ENCODE measurements around the gene USH1G. TPM values are rescaled to one million over a fixed set of nuclear protein-coding genes. Genes with fewer than 3 reads are reported as not detected.

Gene USH1G
- total and polyA plus RNA-seq, 2 donors: 0.09 to 0.14 TPM

DNA sequence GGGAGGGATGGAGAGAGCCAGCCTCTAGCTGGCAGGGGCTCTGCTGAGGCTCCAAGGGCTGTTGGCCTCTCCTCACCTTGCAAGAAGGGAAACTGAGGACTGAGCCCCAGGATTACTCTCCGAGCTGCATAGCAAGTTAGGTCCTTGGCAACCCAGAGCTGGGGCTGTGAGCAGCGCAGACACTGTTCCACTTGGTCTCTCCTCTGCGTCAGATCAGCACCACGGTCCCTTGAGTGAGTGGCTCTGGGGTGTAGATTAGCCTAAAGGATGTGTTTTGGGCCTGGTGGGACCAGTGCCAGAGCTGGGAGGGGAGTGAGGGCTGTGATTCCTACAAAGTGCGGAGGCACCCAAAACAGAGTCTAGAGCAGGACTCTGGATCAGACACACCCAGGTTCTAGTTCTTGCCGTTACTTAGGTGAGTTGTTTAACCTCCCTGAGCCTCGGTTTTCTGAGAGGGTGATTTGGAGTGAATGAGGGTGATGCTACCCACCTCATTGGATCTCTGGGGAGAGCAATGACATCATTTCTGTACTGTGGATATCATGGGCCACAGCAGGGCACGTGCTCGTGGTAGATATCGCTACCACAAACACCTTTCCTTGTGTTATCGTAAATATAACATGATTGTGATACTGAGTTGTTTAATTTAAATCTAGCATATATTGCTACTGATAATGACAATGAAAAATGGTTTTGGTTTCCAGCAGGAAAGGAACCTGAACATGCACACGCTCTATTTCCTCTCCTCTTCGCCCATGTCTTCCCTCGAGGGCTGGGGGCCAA is 21.5 kb downstream of the USH1G start:
- Histone ChIP-seq H3K4me1 (ENCODE audit: control insufficient read depth in 2 of 2, insufficient read depth in 2 of 2, low read length in 2 of 2) (no peaks in the 10 kb centered on the region), H3K4me3 (ENCODE audit: low read length in 2 of 2) (no peak overlapping the region), H3K27me3 (ENCODE audit: control insufficient read depth in 2 of 2, insufficient read depth in 1 of 2, low read length in 1 of 2) (peaks cover 2 to 49% of the 10 kb centered on the region in 2 donors), H3K27ac (ENCODE audit: low read depth in 1 of 2, low read length in 1 of 2) (no peak overlapping the region), H3K9me3 (ENCODE audit: control insufficient read depth in 2 of 2, insufficient read depth in 1 of 2, low read length in 1 of 2) (no peaks in the 10 kb centered on the region), H3K36me3 (ENCODE audit: control insufficient read depth in 2 of 2, insufficient read depth in 2 of 2, low read length in 1 of 2) (no peaks in the 10 kb centered on the region)
- 47% methylated on average over 14 of the region's 14 CpGs for WGBS
- DNase-seq (ENCODE audit: low read depth in 6 of 9, low spot score in 9 of 9): no peak

GRCh38 chr17:74900208-74900607 is 22.8 kb downstream of the USH1G start:
- no peak for DNase-seq (ENCODE audit: low read depth in 6 of 9, low spot score in 9 of 9)
- Histone ChIP-seq H3K36me3 (ENCODE audit: control insufficient read depth in 2 of 2, insufficient read depth in 2 of 2, low read length in 1 of 2) (no peaks in the 10 kb centered on the region), H3K27me3 (ENCODE audit: control insufficient read depth in 2 of 2, insufficient read depth in 1 of 2, low read length in 1 of 2) (peaks cover 4 to 62% of the 10 kb centered on the region in 2 donors), H3K4me3 (ENCODE audit: low read length in 2 of 2) (no peak overlapping the region), H3K4me1 (ENCODE audit: control insufficient read depth in 2 of 2, insufficient read depth in 2 of 2, low read length in 2 of 2) (no peaks in the 10 kb centered on the region), H3K27ac (ENCODE audit: low read depth in 1 of 2, low read length in 1 of 2) (no peak overlapping the region), H3K9me3 (ENCODE audit: control insufficient read depth in 2 of 2, insufficient read depth in 1 of 2, low read length in 1 of 2) (no peaks in the 10 kb centered on the region)
- WGBS: 98% methylated on average over 8 of the region's 8 CpGs

DNA sequence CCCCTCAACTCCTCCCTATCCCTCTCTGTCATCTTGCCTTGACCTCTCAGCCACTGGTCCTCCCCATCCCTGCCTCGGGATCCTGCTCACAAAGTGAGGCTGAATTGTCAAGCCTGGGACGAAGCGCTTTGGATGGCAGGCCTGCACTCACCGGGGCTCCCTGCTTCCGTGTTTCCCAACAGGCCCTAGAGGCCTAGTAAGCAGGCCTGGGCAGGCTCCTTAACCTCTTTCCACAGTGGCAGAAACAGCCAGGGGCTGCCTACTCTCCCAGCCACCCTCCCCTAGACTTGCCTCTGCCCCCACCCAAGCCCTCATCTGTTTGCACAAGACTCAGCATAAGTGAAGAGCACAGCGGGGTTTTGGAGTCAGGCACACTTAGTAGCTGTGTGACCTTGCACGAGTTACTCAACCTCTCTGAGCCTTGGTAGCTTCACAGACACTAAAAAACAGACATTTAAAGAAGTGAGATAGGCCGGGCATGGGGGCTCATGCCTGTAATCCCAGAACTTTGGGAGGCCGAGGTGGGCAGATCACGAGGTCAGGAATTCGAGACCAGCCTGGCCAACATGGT is 24.6 kb downstream of the USH1G start:
- no peak for DNase-seq (ENCODE audit: low read depth in 6 of 9, low spot score in 9 of 9)
- 90% methylated on average over 11 of the region's 11 CpGs for WGBS
- Histone ChIP-seq H3K27me3 (ENCODE audit: control insufficient read depth in 2 of 2, insufficient read depth in 1 of 2, low read length in 1 of 2) (peaks cover 18 to 67% of the 10 kb centered on the region in 2 donors), H3K4me3 (ENCODE audit: low read length in 2 of 2) (no peak overlapping the region), H3K4me1 (ENCODE audit: control insufficient read depth in 2 of 2, insufficient read depth in 2 of 2, low read length in 2 of 2) (no peaks in the 10 kb centered on the region), H3K27ac (ENCODE audit: low read depth in 1 of 2, low read length in 1 of 2) (no peak overlapping the region), H3K9me3 (ENCODE audit: control insufficient read depth in 2 of 2, insufficient read depth in 1 of 2, low read length in 1 of 2) (no peaks in the 10 kb centered on the region), H3K36me3 (ENCODE audit: control insufficient read depth in 2 of 2, insufficient read depth in 2 of 2, low read length in 1 of 2) (no peaks in the 10 kb centered on the region)

- WGBS: 39% methylated on average over 22 of the region's 22 CpGs
- H3K27me3 ChIP-seq (ENCODE audit: control insufficient read depth in 2 of 2, insufficient read depth in 1 of 2, low read length in 1 of 2): peaks cover 32 to 80% of the 10 kb centered on the region in 2 donors
- no peaks in the 10 kb centered on the region for H3K4me1 ChIP-seq (ENCODE audit: control insufficient read depth in 2 of 2, insufficient read depth in 2 of 2, low read length in 2 of 2)
- DNase-seq (ENCODE audit: low read depth in 6 of 9, low spot score in 9 of 9): no peak
- no peaks in the 10 kb centered on the region for H3K36me3 ChIP-seq (ENCODE audit: control insufficient read depth in 2 of 2, insufficient read depth in 2 of 2, low read length in 1 of 2)
- no peaks in the 10 kb centered on the region for H3K9me3 ChIP-seq (ENCODE audit: control insufficient read depth in 2 of 2, insufficient read depth in 1 of 2, low read length in 1 of 2)
- H3K4me3 ChIP-seq (ENCODE audit: low read length in 2 of 2): no peak overlapping the region
- no peak overlapping the region for H3K27ac ChIP-seq (ENCODE audit: low read depth in 1 of 2, low read length in 1 of 2)
These were observed 29.0 kb downstream of the USH1G start for GRCh38 chr17:74893936-74894671.

- no peak within 1 kb of the TSS for H3K27ac ChIP-seq (ENCODE audit: low read depth in 1 of 2, low read length in 1 of 2)
- DNase-seq (ENCODE audit: low read depth in 6 of 9, low spot score in 9 of 9): no peak
- peaks cover 32 to 86% of the 10 kb centered on the region in 2 donors for H3K27me3 ChIP-seq (ENCODE audit: control insufficient read depth in 2 of 2, insufficient read depth in 1 of 2, low read length in 1 of 2)
These were observed 29.8 kb downstream of the USH1G start, which contains the start of gene FADS6 for GRCh38 chr17:74892974-74893911. Gene FADS6, minus strand, starts transcription at chr17:74893633. Its CDS starts 38 bp downstream, at chr17:74893595.

GRCh38 chr17:74892013-74892841 is 30.8 kb downstream of the USH1G start:
- no peak overlapping the region for H3K4me3 ChIP-seq (ENCODE audit: low read length in 2 of 2)
- no peaks in the 10 kb centered on the region for H3K9me3 ChIP-seq (ENCODE audit: control insufficient read depth in 2 of 2, insufficient read depth in 1 of 2, low read length in 1 of 2)
- no peak overlapping the region for H3K27ac ChIP-seq (ENCODE audit: low read depth in 1 of 2, low read length in 1 of 2)
- no peaks in the 10 kb centered on the region for H3K36me3 ChIP-seq (ENCODE audit: control insufficient read depth in 2 of 2, insufficient read depth in 2 of 2, low read length in 1 of 2)
- no peaks in the 10 kb centered on the region for H3K4me1 ChIP-seq (ENCODE audit: control insufficient read depth in 2 of 2, insufficient read depth in 2 of 2, low read length in 2 of 2)
- H3K27me3 ChIP-seq (ENCODE audit: control insufficient read depth in 2 of 2, insufficient read depth in 1 of 2, low read length in 1 of 2): peaks cover 32 to 82% of the 10 kb centered on the region in 2 donors
- 84% methylated on average over 20 of the region's 20 CpGs for WGBS
- no peak for DNase-seq (ENCODE audit: low read depth in 6 of 9, low spot score in 9 of 9)

More at GRCh38 chr17:74892974-74893911, 29.8 kb downstream of the USH1G start, which contains the start of gene FADS6:
- 8% methylated on average over 86 of the region's 86 CpGs for WGBS
- Histone ChIP-seq H3K9me3 (ENCODE audit: control insufficient read depth in 2 of 2, insufficient read depth in 1 of 2, low read length in 1 of 2) (no peaks in the 10 kb centered on the region), H3K4me1 (ENCODE audit: control insufficient read depth in 2 of 2, insufficient read depth in 2 of 2, low read length in 2 of 2) (no peaks in the 10 kb centered on the region), H3K36me3 (ENCODE audit: control insufficient read depth in 2 of 2, insufficient read depth in 2 of 2, low read length in 1 of 2) (no peaks in the 10 kb centered on the region), H3K4me3 (ENCODE audit: low read length in 2 of 2) (no peak within 1 kb of the TSS)

GRCh38 chr17:74890554-74890953 is 32.5 kb downstream of the USH1G start:
- 96% methylated on average over 7 of the region's 7 CpGs for WGBS
- Histone ChIP-seq H3K36me3 (ENCODE audit: control insufficient read depth in 2 of 2, insufficient read depth in 2 of 2, low read length in 1 of 2) (no peaks in the 10 kb centered on the region), H3K4me3 (ENCODE audit: low read length in 2 of 2) (no peak overlapping the region), H3K27me3 (ENCODE audit: control insufficient read depth in 2 of 2, insufficient read depth in 1 of 2, low read length in 1 of 2) (peaks cover 28 to 68% of the 10 kb centered on the region in 2 donors), H3K9me3 (ENCODE audit: control insufficient read depth in 2 of 2, insufficient read depth in 1 of 2, low read length in 1 of 2) (no peaks in the 10 kb centered on the region), H3K4me1 (ENCODE audit: control insufficient read depth in 2 of 2, insufficient read depth in 2 of 2, low read length in 2 of 2) (no peaks in the 10 kb centered on the region), H3K27ac (ENCODE audit: low read depth in 1 of 2, low read length in 1 of 2) (no peak overlapping the region)
- DNase-seq (ENCODE audit: low read depth in 6 of 9, low spot score in 9 of 9): no peak

DNA sequence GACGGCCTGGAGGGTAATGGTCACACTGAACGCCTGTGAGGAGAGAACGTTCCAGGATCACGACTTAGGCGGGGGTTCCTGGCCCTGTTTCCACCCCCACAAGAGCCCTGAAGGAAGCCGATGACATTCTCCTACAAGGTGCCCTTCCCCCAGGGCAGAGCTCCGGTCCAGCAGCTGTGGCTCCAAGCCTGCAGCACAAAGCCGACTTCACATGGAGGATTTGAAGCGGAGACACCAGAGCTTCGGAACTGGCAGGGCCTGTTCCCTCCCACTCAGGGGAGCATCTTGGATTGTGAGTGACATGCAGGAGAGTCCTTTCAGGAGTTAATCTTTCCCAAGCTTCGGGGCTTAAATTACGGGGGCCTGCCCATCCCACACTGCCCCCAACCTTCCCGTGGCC is 34.6 kb downstream of the USH1G start:
- no peak for DNase-seq (ENCODE audit: low read depth in 6 of 9, low spot score in 9 of 9)
- Histone ChIP-seq H3K4me1 (ENCODE audit: control insufficient read depth in 2 of 2, insufficient read depth in 2 of 2, low read length in 2 of 2) (no peaks in the 10 kb centered on the region), H3K36me3 (ENCODE audit: control insufficient read depth in 2 of 2, insufficient read depth in 2 of 2, low read length in 1 of 2) (no peaks in the 10 kb centered on the region), H3K27ac (ENCODE audit: low read depth in 1 of 2, low read length in 1 of 2) (no peak overlapping the region), H3K9me3 (ENCODE audit: control insufficient read depth in 2 of 2, insufficient read depth in 1 of 2, low read length in 1 of 2) (no peaks in the 10 kb centered on the region), H3K27me3 (ENCODE audit: control insufficient read depth in 2 of 2, insufficient read depth in 1 of 2, low read length in 1 of 2) (peaks cover 14 to 53% of the 10 kb centered on the region in 2 donors), H3K4me3 (ENCODE audit: low read length in 2 of 2) (no peak overlapping the region)
- 88% methylated on average over 13 of the region's 13 CpGs for WGBS

All from thymus (tissue), 11 donors.